CD4-positive, alpha-beta T cell (primary cell): ENCODE data around the gene SPINK6. TPM values are rescaled to one million over a fixed set of nuclear protein-coding genes. Genes with fewer than 3 reads are reported as not detected.

ENCODE experiments used
- ATAC-seq: fragments of 200-7000 bp; cut with Tn5 transposase; one replicate; pipeline ENCODE4 v1.10.0; 2022; ENCODE audit warnings: mild to moderate bottlenecking; ENCODE audit not compliant: poor library complexity
- CTCF ChIA-PET: fragments of 350-600 bp; sonication (Branson Sonifier 250); formaldehyde crosslinking; loops from one replicate; lab custom pipeline; 2021; ENCODE audit warnings: antibody characterized with exemption, inconsistent platforms; lab: Charles Lee
- POLR2A ChIA-PET: fragments of 350-600 bp; sonication (Branson Sonifier 250); formaldehyde crosslinking; loops from one replicate; lab custom pipeline; 2021; ENCODE audit warnings: antibody characterized with exemption, inconsistent platforms; lab: Charles Lee
- DNase-seq, 14 experiments: peaks; one replicate each; pipeline ENCODE4 v3.0.0-alpha.2; 2013 to 2020; ENCODE audit warnings: mixed read lengths in 2 of 14
- H3K27ac ChIP-seq, 2 donors: one replicate each; pipeline versions ENCODE4 v1.5.1 to v1.7.0; 2013; ENCODE audit warnings: low read length in 2 of 2, low read depth in 1 of 2, mild to moderate bottlenecking in 1 of 2
- H3K27me3 ChIP-seq, 2 experiments: 1 replicate in 1 of 2; 2 replicates in 1 of 2; pipeline versions ENCODE4 v1.6.1 to v1.7.0; 2013; ENCODE audit warnings: low read length in 2 of 2, control low read depth in 1 of 2, mild to moderate bottlenecking in 1 of 2, moderate library complexity in 1 of 2; ENCODE audit not compliant: insufficient read depth in 2 of 2, control insufficient read depth in 1 of 2
- H3K36me3 ChIP-seq: one replicate; pipeline ENCODE4 v1.6.1; 2013; ENCODE audit warnings: low read length, control low read depth; ENCODE audit not compliant: insufficient read depth
- H3K4me1 ChIP-seq: one replicate; pipeline ENCODE4 v1.6.1; 2013; ENCODE audit warnings: low read length, control low read depth; ENCODE audit not compliant: insufficient read depth
- H3K4me3 ChIP-seq: one replicate; pipeline ENCODE4 v1.5.1; 2013; ENCODE audit warnings: mild to moderate bottlenecking, low read length, moderate library complexity
- H3K9me3 ChIP-seq, 2 experiments: 1 replicate in 1 of 2; 2 replicates in 1 of 2; pipeline versions ENCODE4 v1.6.1 to v1.7.0; 2013; ENCODE audit warnings: low read length in 2 of 2, mild to moderate bottlenecking in 2 of 2, control low read depth in 1 of 2, moderate library complexity in 1 of 2; ENCODE audit not compliant: control insufficient read depth in 1 of 2, insufficient read depth in 1 of 2
- H3K27ac Mint-ChIP-seq: one replicate; pipeline ENCODE4 v1.8.0; 2020; ENCODE audit warnings: mixed read lengths
- H3K27me3 Mint-ChIP-seq: one replicate; pipeline ENCODE4 v1.8.0; 2021; ENCODE audit warnings: mixed read lengths
- H3K36me3 Mint-ChIP-seq: one replicate; pipeline ENCODE4 v1.8.0; 2021; ENCODE audit warnings: low read depth, mixed read lengths
- H3K4me1 Mint-ChIP-seq: one replicate; pipeline ENCODE4 v1.8.0; 2021; ENCODE audit warnings: low read depth, mixed read lengths
- H3K4me3 Mint-ChIP-seq: one replicate; pipeline ENCODE4 v1.8.0; 2020; ENCODE audit warnings: mild to moderate bottlenecking, mixed read lengths
- H3K9me3 Mint-ChIP-seq: one replicate; pipeline ENCODE4 v1.8.0; 2020; ENCODE audit warnings: mixed read lengths
- CTCF ChIP-seq: fragments of 200-600 bp; IDR thresholded peaks from one replicate; pipeline ENCODE4 v1.8.0; 2022; ENCODE audit warnings: antibody characterized with exemption, mild to moderate bottlenecking
- intact Hi-C, 2 experiments: fragments of 100-400 bp; cut with DNase I in 1 of 2; cut with micrococcal nuclease in 1 of 2; formaldehyde crosslinking; loops; one replicate each; pipeline versions ENCODE4 v1.15.1 to v1.9.0; 2023 to 2025; cut with DNase I, micrococcal nuclease
- total RNA-seq, 174 experiments: library from RNA in 2 of 174; stranded (reverse) in 2 of 174; gene quantifications; one replicate each; pipeline ENCODE4 v1.2.3 and lab custom pipeline; 2021 to 2026

The SPINK6 gene
- total RNA-seq, 2 experiments from 2014 or later: not detected

DNA sequence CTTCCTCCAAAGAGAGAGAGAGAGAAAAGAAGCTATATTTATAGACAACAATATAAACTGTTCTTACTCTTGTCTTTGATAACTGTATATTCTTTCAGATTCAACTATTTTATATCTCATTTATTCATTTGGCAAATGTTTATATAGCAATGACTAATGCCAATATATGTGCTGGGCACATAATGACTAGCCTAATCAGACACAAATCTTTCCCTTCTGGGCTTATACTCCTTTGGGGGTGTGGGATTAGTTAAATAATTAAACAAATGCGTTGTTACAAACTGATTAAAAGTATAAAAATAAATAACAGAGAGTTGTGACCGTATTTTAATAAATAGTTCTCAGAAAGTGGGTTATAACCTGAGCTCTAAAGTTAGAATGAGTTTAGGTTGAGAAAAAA, 30.5 kb upstream of the SPINK6 start:
- ChIA-PET CTCF (no interaction called here), POLR2A (no interaction called here)
- Mint-ChIP-seq H3K27me3 (peaks cover 6% of the 10 kb centered on the region), H3K4me3 (no peak overlapping the region), H3K36me3 (no peaks in the 10 kb centered on the region), H3K27ac (no peak overlapping the region), H3K4me1 (no peaks in the 10 kb centered on the region), H3K9me3 (no peaks in the 10 kb centered on the region)
- H3K4me3 ChIP-seq: no peak overlapping the region
- no peaks in the 10 kb centered on the region for H3K4me1 ChIP-seq
- H3K27me3 ChIP-seq: peaks cover 0 to 6% of the 10 kb centered on the region in 2 experiments
- H3K27ac ChIP-seq: no peak overlapping the region
- DNase-seq: no peak
- no peak for ATAC-seq
- TF ChIP-seq CTCF: no peak
- no peaks in the 10 kb centered on the region for H3K36me3 ChIP-seq
- H3K9me3 ChIP-seq: no peaks in the 10 kb centered on the region
- intact Hi-C loops: loop anchor here (10.0 kb wide), 2 partner anchors 312 to 862 kb away; no protein-coding TSS in a partner anchor

DNA sequence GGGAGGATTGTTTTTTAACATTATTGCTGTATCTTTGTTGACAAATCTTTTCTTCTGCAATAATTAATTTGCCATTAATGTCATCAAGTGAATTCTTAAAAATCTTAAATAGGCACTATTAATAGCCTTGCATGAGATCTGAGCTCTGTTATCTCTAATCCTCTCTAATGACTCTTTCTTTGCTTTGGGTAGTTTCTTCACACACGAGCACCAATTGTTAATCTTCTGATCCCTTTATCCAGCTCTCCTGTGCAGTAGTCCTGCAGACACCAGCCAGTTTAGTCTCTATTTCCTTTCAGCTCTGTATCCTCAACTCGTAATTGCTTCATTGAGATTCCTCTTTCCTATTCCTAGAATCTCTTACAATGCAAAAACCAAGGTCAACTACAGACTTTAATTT, 26.4 kb upstream of the SPINK6 start:
- ChIA-PET POLR2A (no interaction called here), CTCF (interaction anchor here (1.7 kb wide), 1 partner anchor 555 kb away, joined by 5 read pairs; no protein-coding TSS in a partner anchor)
- Mint-ChIP-seq H3K27me3 (peaks cover 19% of the 10 kb centered on the region), H3K36me3 (no peaks in the 10 kb centered on the region), H3K4me1 (no peaks in the 10 kb centered on the region), H3K27ac (no peak overlapping the region), H3K4me3 (no peak overlapping the region), H3K9me3 (no peaks in the 10 kb centered on the region)
- no peak overlapping the region for H3K4me3 ChIP-seq
- peaks cover 0 to 6% of the 10 kb centered on the region in 2 experiments for H3K27me3 ChIP-seq
- TF ChIP-seq CTCF: no peak
- H3K9me3 ChIP-seq: no peaks in the 10 kb centered on the region
- no peak for DNase-seq
- H3K36me3 ChIP-seq: no peaks in the 10 kb centered on the region
- no peaks in the 10 kb centered on the region for H3K4me1 ChIP-seq
- no peak for ATAC-seq
- intact Hi-C loops: loop anchor here (5.0 to 10.0 kb wide), 5 partner anchors 176 to 858 kb away; no protein-coding TSS in a partner anchor
- no peak overlapping the region for H3K27ac ChIP-seq

DNA sequence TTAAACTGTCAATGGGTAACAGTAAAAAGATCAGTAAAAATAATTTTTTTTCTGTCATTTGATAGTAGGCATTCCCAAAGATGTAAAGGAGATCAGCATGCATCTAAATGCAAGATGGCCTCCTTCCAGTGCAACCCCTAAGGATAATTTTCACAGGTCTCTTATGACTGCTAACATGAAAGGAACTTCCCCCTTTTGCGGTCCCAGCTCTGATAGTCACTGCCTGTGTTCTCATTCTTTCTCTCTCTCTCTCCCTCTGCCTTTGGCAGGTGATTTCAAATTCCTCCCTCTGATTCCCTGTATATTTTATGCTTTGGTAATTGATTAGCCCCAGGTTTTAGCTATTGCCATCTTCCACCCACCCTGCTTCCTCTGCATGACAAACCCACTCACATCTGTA, 25.6 kb upstream of the SPINK6 start:
- CTCF ChIA-PET: no interaction called here

More for the DNA sequence above, 25.6 kb upstream of the SPINK6 start:
- no peaks in the 10 kb centered on the region for H3K36me3 ChIP-seq
- H3K4me3 Mint-ChIP-seq: no peak overlapping the region
- H3K27me3 Mint-ChIP-seq: peaks cover 19% of the 10 kb centered on the region
- no peak for ATAC-seq
- DNase-seq: no peak
- POLR2A ChIA-PET: no interaction called here
- intact Hi-C loops: loop anchor here (5.0 to 10.0 kb wide), 5 partner anchors 175 to 858 kb away; no protein-coding TSS in a partner anchor
- no peaks in the 10 kb centered on the region for H3K9me3 Mint-ChIP-seq
- no peak overlapping the region for H3K27ac ChIP-seq
- no peak overlapping the region for H3K4me3 ChIP-seq
- H3K36me3 Mint-ChIP-seq: no peaks in the 10 kb centered on the region
- no peaks in the 10 kb centered on the region for H3K4me1 ChIP-seq
- H3K4me1 Mint-ChIP-seq: no peaks in the 10 kb centered on the region
- H3K9me3 ChIP-seq: no peaks in the 10 kb centered on the region
- no peak overlapping the region for H3K27ac Mint-ChIP-seq
- peaks cover 0 to 9% of the 10 kb centered on the region in 2 experiments for H3K27me3 ChIP-seq
- no peak for TF ChIP-seq CTCF
